IMR-90 (cell line): ENCODE results near the gene DUSP10. TPM values are rescaled to one million over a fixed set of nuclear protein-coding genes. Genes with fewer than 3 reads are reported as not detected.

Experiments
- ATAC-seq: fragments of 200-7000 bp; cut with Tn5 transposase; 2 replicates; pipeline ENCODE4 v1.9.1; 2020; ENCODE audit warnings: low read depth, mild to moderate bottlenecking, moderate library complexity
- BruUV-seq: library from RNA; stranded (reverse); fragments of 400-500 nt; replicated peaks from 2 replicates; lab custom pipeline; 2021; lab: Mats Ljungman, UMichigan
- CTCF ChIA-PET: fragments of 300-600 bp; formaldehyde crosslinking; extraction: SDS; loops from one replicate; lab custom pipeline; 2021; ENCODE audit warnings: antibody characterized with exemption; lab: Yijun Ruan, JAX
- POLR2A ChIA-PET: fragments of 300-600 bp; sonication (Branson Sonifier 250); formaldehyde crosslinking; loops from one replicate; lab custom pipeline; 2022; ENCODE audit warnings: antibody characterized with exemption; ENCODE audit not compliant: unreplicated experiment; lab: Charles Lee
- DNase-seq: peaks from one replicate; pipeline ENCODE4 v3.0.0; 2013
- H2AFZ ChIP-seq: replicated peaks from 2 replicates; pipeline ENCODE3; 2013; ENCODE audit warnings: low read length, mild to moderate bottlenecking; ENCODE audit not compliant: poor library complexity
- H2AK5ac ChIP-seq: 2 replicates; pipeline ENCODE4 v1.6.1; 2013; ENCODE audit warnings: low read depth, low read length, inconsistent platforms
- H2AK9ac ChIP-seq: replicated peaks from 2 replicates; pipeline ENCODE3; 2013; ENCODE audit warnings: mild to moderate bottlenecking, low read depth, low read length, moderate library complexity; ENCODE audit not compliant: poor library complexity
- H2BK120ac ChIP-seq: 2 replicates; pipeline ENCODE4 v1.6.1; 2013; ENCODE audit warnings: low read depth, low read length, inconsistent platforms
- H2BK15ac ChIP-seq: 3 replicates; pipeline ENCODE4 v1.6.1; 2013; ENCODE audit warnings: low read depth, low read length, inconsistent platforms
- H2BK20ac ChIP-seq: 2 replicates; pipeline ENCODE4 v1.6.1; 2013; ENCODE audit warnings: low read depth, mild to moderate bottlenecking, inconsistent platforms, low read length, moderate library complexity
- H2BK5ac ChIP-seq: 2 replicates; pipeline ENCODE4 v1.6.1; 2013; ENCODE audit warnings: mild to moderate bottlenecking, low read depth, low read length, inconsistent platforms; ENCODE audit not compliant: poor library complexity, severe bottlenecking
- H3K14ac ChIP-seq: replicated peaks from 2 replicates; pipeline ENCODE4 v1.6.1; 2013; ENCODE audit warnings: low read depth, low read length, inconsistent platforms
- H3K18ac ChIP-seq: 2 replicates; pipeline ENCODE4 v1.6.1; 2013; ENCODE audit warnings: low read depth, low read length, control low read depth
- H3K23ac ChIP-seq: 2 replicates; pipeline ENCODE4 v1.6.1; 2013; ENCODE audit warnings: low read depth, low read length, inconsistent platforms
- H3K27ac ChIP-seq: 2 replicates; pipeline ENCODE4 v1.5.1; 2013; ENCODE audit warnings: mild to moderate bottlenecking, control low read depth, low read length; ENCODE audit not compliant: insufficient read depth
- H3K27me3 ChIP-seq: 2 replicates; pipeline ENCODE4 v1.6.1; 2013; ENCODE audit warnings: low read length; ENCODE audit not compliant: control insufficient read depth, insufficient read depth
- H3K36me3 ChIP-seq: 2 replicates; pipeline ENCODE4 v1.6.1; 2013; ENCODE audit warnings: low read length, mixed read lengths; ENCODE audit not compliant: control insufficient read depth, insufficient read depth
- H3K4ac ChIP-seq: 2 replicates; pipeline ENCODE4 v1.6.1; 2013; ENCODE audit warnings: low read depth, low read length, inconsistent platforms
- H3K4me1 ChIP-seq: 2 replicates; pipeline ENCODE4 v1.6.1; 2013; ENCODE audit warnings: low read length, mixed read lengths; ENCODE audit not compliant: control insufficient read depth, insufficient read depth
- H3K4me2 ChIP-seq: 2 replicates; pipeline ENCODE4 v1.6.1; 2013; ENCODE audit warnings: low read depth, mild to moderate bottlenecking, control low read depth, low read length, moderate library complexity
- H3K4me3 ChIP-seq: 2 replicates; pipeline ENCODE4 v1.5.1; 2013; ENCODE audit warnings: low read depth, mild to moderate bottlenecking, control low read depth, low read length, moderate library complexity; ENCODE audit not compliant: insufficient read depth
- H3K56ac ChIP-seq: 2 replicates; pipeline ENCODE4 v1.6.1; 2013; ENCODE audit warnings: low read length, inconsistent platforms; ENCODE audit not compliant: insufficient read depth; ENCODE audit errors: extremely low read depth
- H3K79me1 ChIP-seq, 2 experiments: 2 replicates each; pipeline ENCODE4 v1.6.1; 2013; ENCODE audit warnings: low read length in 2 of 2, inconsistent platforms in 1 of 2, low read depth in 1 of 2
- H3K9ac ChIP-seq: 2 replicates; pipeline ENCODE4 v1.6.1; 2013; ENCODE audit warnings: low read depth, low read length, control low read depth
- H3K9me1 ChIP-seq: 2 replicates; pipeline ENCODE4 v1.6.1; 2013; ENCODE audit warnings: low read length, inconsistent platforms; ENCODE audit not compliant: insufficient read depth
- H3K9me3 ChIP-seq: 2 replicates; pipeline ENCODE4 v1.6.1; 2013; ENCODE audit warnings: low read length; ENCODE audit not compliant: control insufficient read depth, insufficient read depth
- H4K20me1 ChIP-seq: 2 replicates; pipeline ENCODE4 v1.6.1; 2013; ENCODE audit warnings: low read length, inconsistent platforms; ENCODE audit not compliant: insufficient read depth
- H4K5ac ChIP-seq: 2 replicates; pipeline ENCODE4 v1.6.1; 2013; ENCODE audit warnings: mild to moderate bottlenecking, low read depth, low read length, control low read depth
- H4K8ac ChIP-seq, 2 experiments: 2 replicates each; pipeline ENCODE4 v1.6.1; 2013; ENCODE audit warnings: low read depth in 2 of 2, low read length in 2 of 2, control low read depth in 1 of 2, inconsistent platforms in 1 of 2
- H4K91ac ChIP-seq: 2 replicates; pipeline ENCODE4 v1.6.1; 2013; ENCODE audit warnings: low read depth, low read length, inconsistent platforms; ENCODE audit not compliant: insufficient read depth
- POLR2A ChIP-seq: IDR thresholded peaks from 2 replicates; pipeline ENCODE4 v1.6.1; 2012; ENCODE audit warnings: mild to moderate bottlenecking, low read depth, low read length
- RCOR1 ChIP-seq: IDR thresholded peaks from 2 replicates; pipeline ENCODE4 v1.6.1; 2012; ENCODE audit warnings: mild to moderate bottlenecking, low read length, improper control_type of control experiment; ENCODE audit not compliant: insufficient replicate concordance
- WGBS, 2 experiments: methylation state at CpG; one replicate each; pipeline versions ENCODE4 v1.1.5 to v1.1.7; 2013; ENCODE audit warnings: missing lambda C conversion rate in 2 of 2; ENCODE audit not compliant: insufficient read length in 1 of 2; ENCODE audit errors: extremely low coverage in 2 of 2; 5-methylcytosine and 5-hydroxymethylcytosine counted together
- dilution Hi-C: fragments of 300-500 bp; cut with HindIII; formaldehyde crosslinking; loops from one replicate; pipeline ENCODE4 v1.14.3; 2018; ENCODE audit warnings: low sequenced_read_pairs; ENCODE audit not compliant: unreplicated experiment
- in situ Hi-C: fragments of 300-500 bp; cut with MboI; formaldehyde crosslinking; loops from 3 replicates; pipeline ENCODE4 v1.14.3; 2019; ENCODE audit warnings: low sequenced_read_pairs, inconsistent platforms, mixed read lengths
- intact Hi-C: fragments of 100-400 bp; cut with micrococcal nuclease; formaldehyde crosslinking; loops from 2 replicates; pipeline ENCODE4 v1.10.0; 2022
- polyA plus RNA-seq, 3 experiments: library from polyadenylated mRNA; depleted of rRNA; stranded (reverse); fragments of >200 nt; gene quantifications; 2 replicates each; pipeline ENCODE4 v1.2.3, GENCODE V29; 2012; ENCODE audit warnings: low replicate concordance in 1 of 3
- total RNA-seq: library from RNA; depleted of rRNA; stranded (reverse); fragments of >200 nt; gene quantifications from 2 replicates; pipeline ENCODE4 v1.2.3, GENCODE V29; 2012

The DUSP10 gene
- total and polyA plus RNA-seq, 2 of the 4 experiments (the other 2 are of a cell fraction) = 41.7 to 59.1 TPM

DNA sequence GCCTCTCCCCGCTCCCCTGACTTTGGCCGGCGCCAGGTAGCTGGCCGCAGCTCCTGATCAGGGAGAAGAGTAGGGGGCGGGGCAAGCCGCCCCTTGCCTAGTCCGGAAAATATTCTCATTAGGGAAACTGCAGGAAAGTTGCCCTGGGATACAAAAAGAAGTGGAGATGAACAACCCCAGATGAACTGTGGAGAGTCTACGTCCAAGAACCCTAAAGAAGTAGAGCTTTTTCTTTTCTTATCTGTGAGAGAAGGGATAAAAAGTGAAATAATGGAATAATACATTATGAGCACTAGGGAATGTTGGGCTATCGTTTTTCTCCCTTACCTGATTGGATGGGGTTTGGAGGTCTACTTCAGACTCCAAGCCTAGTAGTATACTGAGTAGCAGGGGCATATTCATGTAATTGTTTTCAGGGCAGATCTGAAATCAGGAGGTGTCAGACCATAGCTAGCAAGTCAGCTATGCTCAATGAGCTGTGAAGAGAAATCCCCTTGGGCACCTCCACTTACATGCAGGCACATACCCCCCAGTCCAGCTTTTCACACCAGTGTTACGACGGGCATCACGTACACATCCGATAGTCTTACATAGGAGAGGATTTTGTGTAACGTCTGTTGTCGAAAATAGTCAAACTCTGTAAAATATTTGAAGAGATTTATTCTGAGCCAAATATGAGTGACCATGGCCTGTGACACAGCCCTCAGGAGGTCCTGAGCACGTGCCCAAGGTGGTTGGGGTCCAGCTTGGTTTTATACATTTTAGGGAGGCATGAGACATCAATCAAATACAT, 1.7 kb upstream of the DUSP10 start:
- no TSS peak for BruUV-seq
- peak overlapping the region; percentile 93 for H3K4ac ChIP-seq
- H3K56ac ChIP-seq = peak overlapping the region; percentile 83
- H2AK5ac ChIP-seq = peak overlapping the region; percentile 93
- TF ChIP-seq RCOR1 (no peak), POLR2A (0 out of 2 replicates have a peak, but pooled peaks have one; percentile 33)
- H4K20me1 ChIP-seq = peaks cover 32% of the 10 kb centered on the region
- H3K9ac ChIP-seq = peak overlapping the region; percentile 77
- H3K9me1 ChIP-seq = peaks cover 13% of the 10 kb centered on the region
- H3K4me2 ChIP-seq = peak overlapping the region; percentile 82
- in situ Hi-C loops (loop anchor here (5.0 to 25.0 kb wide), 4 partner anchors 251 to 894 kb away; no protein-coding TSS in a partner anchor), dilution Hi-C loops (no loop called here), intact Hi-C loops (loop anchor here (2.0 to 5.0 kb wide), 4 partner anchors 144 to 627 kb away; no protein-coding TSS in a partner anchor)
- peak overlapping the region; percentile 73 to 90 for H4K8ac ChIP-seq
- peak overlapping the region; percentile 60 for H2AK9ac ChIP-seq
- H4K5ac ChIP-seq = peak overlapping the region; percentile 49; the same call in 1 of the 2 replicates
- peak overlapping the region; percentile 88 for H2BK20ac ChIP-seq
- ChIA-PET CTCF (interaction anchor here (1.0 to 2.5 kb wide), 3 partner anchors 122 to 712 kb away, joined by 3 to 9 read pairs (median 7); no protein-coding TSS in a partner anchor), POLR2A (interaction anchor here (0.6 to 1.3 kb wide), 5 partner anchors 35 to 565 kb away, joined by 3 to 4 read pairs (median 4); no protein-coding TSS in a partner anchor)
- H2BK120ac ChIP-seq = peak overlapping the region; percentile 90
- WGBS, 2 experiments = 0% methylated on average over 4 of the region's 16 CpGs; no CpG with 5 or more reads in 1 of the 2 experiments
- H3K27me3 ChIP-seq = no peaks in the 10 kb centered on the region
- peak overlapping the region; percentile 81 for H4K91ac ChIP-seq
- H2AFZ ChIP-seq = peak overlapping the region; percentile 93
- H3K4me3 ChIP-seq = peak overlapping the region; percentile 47
- peak overlapping the region; percentile 92 for H3K27ac ChIP-seq
- peak overlapping the region; percentile 77 for H3K18ac ChIP-seq
- peak overlapping the region; percentile 95; the same call in 2 of the 3 replicates for H2BK15ac ChIP-seq
- no peaks in the 10 kb centered on the region for H3K9me3 ChIP-seq
- ATAC-seq (no peak), DNase-seq (no peak)
- peaks cover 5 to 29% of the 10 kb centered on the region in 2 experiments; a peak in 3 of 4 replicates for H3K79me1 ChIP-seq
- H3K4me1 ChIP-seq = peaks cover 9% of the 10 kb centered on the region
- peak overlapping the region; percentile 93 for H2BK5ac ChIP-seq
- peaks cover 11% of the 10 kb centered on the region for H3K36me3 ChIP-seq
- H3K23ac ChIP-seq = peak overlapping the region; percentile 82
- H3K14ac ChIP-seq = peak overlapping the region; percentile 87
